Activated T-helper 1 cell treated with anti-CD3 and anti-CD28 coated beads, Interleukin-2, amount 50 U/mL, for 16 hours (primary cell): ENCODE results near the gene MYCBP.
"Not testable (repeated sequence)": the region's sequence is repeated elsewhere in the genome, so short reads cannot be mapped to it uniquely, and the experiment has no call there.

Experiments
- DNase-seq, 2 donors: peaks; one replicate each; pipeline ENCODE4 v3.0.0-alpha.2; 2020; ENCODE audit warnings: low read depth in 1 of 2, low spot score in 1 of 2

The MYCBP gene

GRCh38 chr1:38870996-38871395, 2.2 kb downstream of the MYCBP start:
- no peak for DNase-seq

- DNase-seq = no peak
Measured at GRCh38 chr1:38867208-38867607, 5.9 kb downstream of the MYCBP start.

- DNase-seq = no peak
Measured at GRCh38 chr1:38865112-38865715, 7.9 kb downstream of the MYCBP start.

DNA sequence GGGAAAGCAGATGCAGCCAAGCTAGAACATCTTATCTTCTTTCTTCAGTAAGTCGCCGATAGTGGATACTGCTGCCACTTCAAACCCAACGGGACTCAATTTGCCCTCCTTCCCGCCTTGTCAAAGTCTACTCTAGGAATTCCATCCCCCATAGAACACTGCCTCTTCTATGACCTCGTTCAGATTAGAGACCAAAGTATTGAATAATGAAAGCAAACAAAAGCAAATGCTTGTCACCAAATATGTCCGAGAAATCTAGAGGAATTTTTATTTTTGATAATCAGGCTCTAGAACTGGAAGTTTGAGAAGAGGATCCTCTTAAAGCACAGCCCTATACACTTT, 12.7 kb downstream of the MYCBP start:
- DNase-seq = no peak

- DNase-seq = peak; percentile 97 to 98
Measured at GRCh38 chr1:38859561-38860453, 13.3 kb downstream of the MYCBP start, which contains the start of gene RRAGC. Gene RRAGC (minus strand): TSS chr1:38859772. CDS start chr1:38859646, 126 bp downstream.

- peak in 1 of 2 donors; percentile 25 for DNase-seq
Measured at GRCh38 chr1:38858833-38859560, 14.2 kb downstream of the MYCBP start.

DNA sequence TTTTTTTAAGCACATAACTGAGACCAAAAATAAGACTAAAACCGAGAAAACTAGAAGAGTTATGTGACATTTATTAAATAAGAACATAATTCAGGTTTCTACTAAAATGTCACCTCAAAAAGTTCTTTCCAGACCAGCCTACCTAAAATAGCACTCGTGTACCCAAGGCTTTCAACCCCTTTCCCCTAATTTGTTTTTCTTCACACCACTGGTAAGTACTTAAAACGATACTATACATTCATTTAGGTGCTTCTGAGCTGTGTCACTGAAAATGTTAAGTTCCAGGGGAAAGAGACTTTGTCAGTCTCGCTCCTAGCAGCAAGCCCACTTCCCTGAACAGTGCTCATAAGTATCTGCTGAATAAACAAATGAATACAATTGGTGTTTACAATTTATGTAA, 20.4 kb downstream of the MYCBP start:
- no peak for DNase-seq

DNA sequence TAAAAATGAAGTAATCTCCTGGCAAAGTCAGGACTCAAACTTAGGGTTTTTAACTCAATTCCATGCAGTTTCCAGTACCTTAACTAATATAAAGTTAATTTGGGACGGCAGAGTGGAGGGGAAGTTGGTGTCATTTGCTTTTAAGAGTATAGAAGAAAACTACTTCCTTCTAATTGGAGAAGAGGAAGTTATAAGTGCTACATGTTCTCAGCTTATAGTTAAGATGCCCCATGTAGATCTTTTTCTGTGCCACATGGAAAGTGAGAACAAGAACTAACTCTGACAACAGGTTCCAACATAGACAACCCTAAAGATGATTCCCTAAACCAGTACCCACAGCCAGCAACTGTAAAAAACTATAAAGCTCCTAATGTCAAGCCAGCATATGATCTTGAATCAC, 25.1 kb downstream of the MYCBP start:
- DNase-seq = no peak

- DNase-seq = no peak
Measured at GRCh38 chr1:38846210-38846609, 26.9 kb downstream of the MYCBP start.

DNA sequence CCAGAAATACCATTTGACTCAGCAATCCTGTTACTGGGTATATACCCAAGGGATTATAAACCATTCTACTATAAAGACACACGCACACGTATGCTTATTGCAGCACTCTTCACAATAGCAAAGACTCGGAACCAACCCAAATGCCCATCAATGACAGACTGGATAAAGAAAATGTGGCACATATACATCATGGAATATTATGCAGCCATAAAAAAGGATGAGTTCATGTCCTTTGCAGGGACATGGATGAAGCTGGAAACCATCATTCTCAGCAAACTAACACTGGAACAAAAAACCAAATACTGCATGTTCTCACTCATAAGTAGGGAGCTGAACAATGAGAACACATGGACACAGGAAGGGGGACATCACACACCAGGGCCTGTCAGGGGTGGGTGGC, 28.1 kb downstream of the MYCBP start:
- not testable (repeated sequence) for DNase-seq

DNA sequence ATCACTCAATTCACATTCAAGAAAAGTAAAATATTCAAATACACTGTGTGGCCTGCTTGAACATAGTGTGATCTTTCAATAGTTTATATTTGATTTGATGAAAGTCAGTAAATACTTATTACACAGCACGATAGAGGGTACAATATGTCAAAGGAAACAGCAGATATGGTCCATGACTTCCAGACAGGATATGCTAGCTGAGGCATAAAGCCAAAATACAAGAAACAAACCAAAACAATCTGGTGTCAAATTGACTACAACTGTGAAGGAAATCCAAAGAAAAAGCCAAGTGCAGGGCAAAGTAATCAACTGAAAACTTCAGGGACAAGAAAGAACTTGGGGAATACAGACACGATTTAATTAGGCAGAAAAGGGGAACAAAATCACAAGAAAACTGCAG, 32.9 kb downstream of the MYCBP start:
- DNase-seq = no peak

- no peak for DNase-seq
Measured at GRCh38 chr1:38839363-38839762, 33.8 kb downstream of the MYCBP start.

GRCh38 chr1:38836316-38836715, 36.8 kb downstream of the MYCBP start:
- not testable (repeated sequence) for DNase-seq

GRCh38 chr1:38834937-38835827, 38.0 kb downstream of the MYCBP start:
- DNase-seq = no peak

DNA sequence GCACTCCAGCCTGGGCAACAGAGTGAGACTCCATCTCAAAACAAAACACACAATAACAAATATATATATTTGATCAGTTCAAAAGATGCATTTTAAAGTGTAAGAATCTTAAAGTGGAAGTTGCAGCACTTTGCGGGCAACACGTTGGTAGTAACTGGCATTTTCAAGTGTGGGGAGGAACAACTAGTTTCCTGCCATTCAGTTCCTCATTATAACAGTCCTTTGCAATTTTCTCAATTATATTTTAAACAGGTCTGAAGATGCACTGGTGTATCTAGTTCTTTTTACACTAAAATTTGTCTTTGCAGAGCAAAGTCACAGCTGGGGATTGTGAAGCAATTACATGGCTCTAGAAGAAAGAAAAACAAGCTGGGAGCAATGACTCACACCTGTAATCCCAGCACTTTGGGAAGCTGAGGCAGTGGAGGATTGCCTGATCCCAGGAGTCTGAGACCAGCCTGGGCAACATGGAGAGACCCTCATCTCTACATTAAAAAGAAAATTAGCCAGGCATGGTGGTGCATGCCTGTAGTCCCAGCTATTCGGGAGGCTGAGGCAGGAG, 38.8 kb downstream of the MYCBP start:
- DNase-seq = no peak

GRCh38 chr1:38833146-38833545, 40.0 kb downstream of the MYCBP start:
- no peak for DNase-seq

- DNase-seq = no peak
Measured at GRCh38 chr1:38832370-38832734, 40.8 kb downstream of the MYCBP start.

DNA sequence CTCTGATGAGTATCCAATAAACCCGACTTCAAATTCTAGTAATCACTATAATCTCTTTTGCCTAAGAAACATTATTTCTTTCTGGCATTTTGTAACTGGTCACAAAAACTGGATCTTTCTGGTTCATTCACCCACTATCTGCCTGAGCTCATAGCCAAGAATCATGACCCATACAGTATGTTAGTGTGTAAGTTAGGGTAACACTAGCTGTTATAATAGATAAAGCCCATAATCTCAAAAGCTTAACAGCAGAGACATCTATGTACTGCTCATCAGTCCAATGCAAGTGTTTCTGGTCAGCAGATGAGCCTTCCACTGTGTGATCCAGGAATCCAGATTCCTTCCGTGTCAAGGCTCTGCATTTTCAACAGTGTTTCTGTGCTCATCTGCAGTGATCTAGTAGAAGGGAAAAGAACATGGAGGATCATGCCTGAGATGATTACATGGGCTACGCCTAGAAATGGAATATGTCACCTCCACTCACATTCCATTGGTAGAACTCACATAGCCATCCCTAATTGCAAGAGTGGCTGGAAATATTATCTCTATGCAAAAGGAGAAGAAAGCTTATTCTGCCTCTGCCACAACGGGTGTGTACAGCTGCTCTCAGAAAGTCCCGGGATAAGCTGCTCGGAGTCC, 41.3 kb downstream of the MYCBP start:
- DNase-seq = no peak

DNA sequence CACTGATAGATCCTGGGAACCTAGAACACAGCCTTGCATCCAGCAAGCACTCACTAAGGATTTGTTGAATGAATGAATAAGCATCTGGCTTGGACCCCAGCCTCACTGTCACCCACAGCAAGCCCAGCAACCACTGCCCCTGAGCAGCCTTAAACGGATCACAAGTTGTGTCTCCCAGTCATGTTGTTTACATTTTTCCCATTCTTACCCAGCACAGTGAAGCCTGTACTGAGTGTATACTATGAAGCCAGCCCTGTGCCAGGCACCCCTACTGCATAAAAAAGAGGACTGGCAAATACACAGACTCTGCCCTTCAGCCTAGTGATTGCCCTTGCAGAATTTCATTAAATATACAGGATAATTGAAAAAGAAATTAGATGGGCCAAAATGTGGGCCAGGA, 43.8 kb downstream of the MYCBP start:
- no peak for DNase-seq

- no peak for DNase-seq
Measured at GRCh38 chr1:38827318-38827717, 45.8 kb downstream of the MYCBP start.
